ENCODE results near the gene LASP1NB.
"Not testable (repeated sequence)": the region's sequence is repeated elsewhere in the genome, so short reads cannot be mapped to it uniquely, and the experiment has no call there.

LASP1NB gene

GRCh38 chr17:38943607-38944006, 18.2 kb downstream of the LASP1NB start:
- no peak for TF ChIP-seq CTCF (IDR thresholded peaks at IDR 0.05; ENCODE audit: insufficient read depth, low read length)
- no peak for TF ChIP-seq REST (IDR thresholded peaks at IDR 0.05; ENCODE audit: insufficient replicate concordance, low read depth)
- TF ChIP-seq SPI1 (IDR thresholded peaks at IDR 0.05; ENCODE audit: borderline replicate concordance, low read depth): no peak
- Histone ChIP-seq H3K4me3 (replicated peaks; ENCODE audit: insufficient read depth, low read length) (no peak overlapping the region), H3K27me3 (ENCODE audit: insufficient read depth, poor library complexity, severe bottlenecking) (no peaks in the 10 kb centered on the region), H3K27ac (replicated peaks) (no peak overlapping the region)
- DNase-seq (ENCODE audit: low read depth in 1 of 2, low spot score in 1 of 2): no peak

- Histone ChIP-seq H3K27me3 (ENCODE audit: insufficient read depth, poor library complexity, severe bottlenecking) (no peaks in the 10 kb centered on the region), H3K27ac (replicated peaks) (no peak overlapping the region), H3K4me3 (replicated peaks; ENCODE audit: insufficient read depth, low read length) (no peak overlapping the region)
- no peak for TF ChIP-seq GABPA (IDR thresholded peaks at IDR 0.05; ENCODE audit: low read depth)
- TF ChIP-seq SPI1 (IDR thresholded peaks at IDR 0.05; ENCODE audit: borderline replicate concordance, low read depth): no peak
- no peak for TF ChIP-seq REST (IDR thresholded peaks at IDR 0.05; ENCODE audit: insufficient replicate concordance, low read depth)
- TF ChIP-seq POLR2AphosphoS5 (IDR thresholded peaks at IDR 0.05; ENCODE audit: low read depth): no peak
- TF ChIP-seq CTCF (IDR thresholded peaks at IDR 0.05; ENCODE audit: insufficient read depth, low read length): no peak
- DNase-seq (ENCODE audit: low read depth in 1 of 2, low spot score in 1 of 2): no peak
Observed at GRCh38 chr17:38947189-38947588, 21.8 kb downstream of the LASP1NB start.

- H3K27me3 ChIP-seq (ENCODE audit: insufficient read depth, poor library complexity, severe bottlenecking); H3K27ac ChIP-seq (replicated peaks); H3K4me3 ChIP-seq (replicated peaks; ENCODE audit: insufficient read depth, low read length); DNase-seq (ENCODE audit: low read depth in 1 of 2, low spot score in 1 of 2): not testable (repeated sequence)
Observed at GRCh38 chr17:38953800-38954199, 28.4 kb downstream of the LASP1NB start.

- no peak for DNase-seq (ENCODE audit: low read depth in 1 of 2, low spot score in 1 of 2)
- TF ChIP-seq SPI1 (IDR thresholded peaks at IDR 0.05; ENCODE audit: borderline replicate concordance, low read depth) (no peak), POLR2AphosphoS5 (IDR thresholded peaks at IDR 0.05; ENCODE audit: low read depth) (no peak), REST (IDR thresholded peaks at IDR 0.05; ENCODE audit: insufficient replicate concordance, low read depth) (no peak), CTCF (IDR thresholded peaks at IDR 0.05; ENCODE audit: insufficient read depth, low read length) (no peak), GABPA (IDR thresholded peaks at IDR 0.05; ENCODE audit: low read depth) (no peak)
- no peak overlapping the region for H3K27ac ChIP-seq (replicated peaks)
- no peaks in the 10 kb centered on the region for H3K27me3 ChIP-seq (ENCODE audit: insufficient read depth, poor library complexity, severe bottlenecking)
- H3K4me3 ChIP-seq (replicated peaks; ENCODE audit: insufficient read depth, low read length): no peak overlapping the region
Observed at GRCh38 chr17:38958326-38958725, 32.9 kb downstream of the LASP1NB start.

All from HL-60 (cell line).